GM18508 (cell line): ENCODE measurements around the gene ETV3.

Source experiments
- ATAC-seq: cut with Tn5 transposase; IDR thresholded peaks from one replicate; pipeline ENCODE4 v1.9.1; 2021; ENCODE audit warnings: moderate number of reproducible peaks; ENCODE audit not compliant: insufficient read depth, unreplicated experiment

ETV3 gene

GRCh38 chr1:157098519-157098918 lies 39.7 kb downstream of the ETV3 start:
- no peak for ATAC-seq

GRCh38 chr1:157097692-157098091 lies 40.5 kb downstream of the ETV3 start:
- no peak for ATAC-seq

GRCh38 chr1:157096881-157097280 lies 41.3 kb downstream of the ETV3 start:
- ATAC-seq, result no peak

- ATAC-seq, result no peak
Measured at GRCh38 chr1:157095551-157095950, 42.6 kb downstream of the ETV3 start.

- no peak for ATAC-seq
Measured at GRCh38 chr1:157095091-157095490, 43.1 kb downstream of the ETV3 start.

GRCh38 chr1:157092831-157093230 lies 45.4 kb downstream of the ETV3 start:
- no peak for ATAC-seq

GRCh38 chr1:157091668-157092273 lies 46.4 kb downstream of the ETV3 start:
- ATAC-seq, result no peak

- no peak for ATAC-seq
Measured at GRCh38 chr1:157091186-157091585, 47.0 kb downstream of the ETV3 start.

- no peak for ATAC-seq
Measured at GRCh38 chr1:157090771-157091170, 47.4 kb downstream of the ETV3 start.

GRCh38 chr1:157090196-157090647 lies 48.0 kb downstream of the ETV3 start:
- no peak for ATAC-seq

- no peak for ATAC-seq
Measured at GRCh38 chr1:157089789-157090188, 48.4 kb downstream of the ETV3 start.

- no peak for ATAC-seq
Measured at GRCh38 chr1:157088607-157089006, 49.6 kb downstream of the ETV3 start.

- ATAC-seq, result no peak
Measured at GRCh38 chr1:157087030-157087429, 51.2 kb downstream of the ETV3 start.

- no peak for ATAC-seq
Measured at GRCh38 chr1:157086299-157086698, 51.9 kb downstream of the ETV3 start.

GRCh38 chr1:157085421-157085820 lies 52.8 kb downstream of the ETV3 start:
- ATAC-seq, result no peak

GRCh38 chr1:157084720-157085119 lies 53.5 kb downstream of the ETV3 start:
- no peak for ATAC-seq

GRCh38 chr1:157081707-157082106 lies 56.5 kb downstream of the ETV3 start:
- ATAC-seq, result no peak

GRCh38 chr1:157080714-157081113 lies 57.5 kb downstream of the ETV3 start:
- no peak for ATAC-seq

GRCh38 chr1:157077394-157077793 lies 60.8 kb downstream of the ETV3 start:
- ATAC-seq, result no peak

GRCh38 chr1:157073944-157074685 lies 64.1 kb downstream of the ETV3 start:
- no peak for ATAC-seq
